Nephron (organoid): ENCODE results near the gene TJP3.

Source experiments
- H3K27ac Mint-ChIP-seq, 3 experiments: 2 replicates each; pipeline ENCODE4 v1.8.0; 2020; ENCODE audit warnings: mixed read lengths in 3 of 3, mild to moderate bottlenecking in 2 of 3, moderate library complexity in 1 of 3
- H3K27me3 Mint-ChIP-seq: 2 replicates; pipeline ENCODE4 v1.8.0; 2021; ENCODE audit warnings: low read depth, mild to moderate bottlenecking, moderate library complexity, mixed read lengths
- H3K36me3 Mint-ChIP-seq: 2 replicates; pipeline ENCODE4 v1.8.0; 2020; ENCODE audit warnings: low read depth, mixed read lengths
- H3K4me1 Mint-ChIP-seq: 2 replicates; pipeline ENCODE4 v1.8.0; 2020; ENCODE audit warnings: mixed read lengths
- H3K4me3 Mint-ChIP-seq, 3 experiments: 2 replicates each; pipeline ENCODE4 v1.8.0; 2020; ENCODE audit warnings: mild to moderate bottlenecking in 3 of 3, mixed read lengths in 3 of 3, moderate library complexity in 2 of 3
- H3K9me3 Mint-ChIP-seq: 2 replicates; pipeline ENCODE4 v1.8.0; 2020; ENCODE audit warnings: mixed read lengths
- CTCF ChIP-seq, 3 experiments: fragments of 200-600 bp; sonication (generic); IDR thresholded peaks; one replicate each; pipeline ENCODE4 v1.5.0; 2021; ENCODE audit warnings: antibody characterized with exemption in 3 of 3; ENCODE audit not compliant: unreplicated experiment in 3 of 3

The TJP3 gene

GRCh38 chr19:3708207-3708931, at the start of gene TJP3:
Gene TJP3 (plus strand): TSS chr19:3708384. CDS start chr19:3728433, 20,049 bp downstream.
- H3K4me3 Mint-ChIP-seq, result peak within 1 kb of the TSS in 1 of 3 experiments; percentile 40
- no peaks in the 10 kb centered on the region for H3K9me3 Mint-ChIP-seq
- TF ChIP-seq CTCF (IDR thresholded peaks at IDR 0.05; ENCODE audit: unreplicated experiment in 3 of 3), result no peak
- peaks cover 24% of the 10 kb centered on the region for H3K27me3 Mint-ChIP-seq
- no peak within 1 kb of the TSS for H3K27ac Mint-ChIP-seq
- no peaks in the 10 kb centered on the region for H3K36me3 Mint-ChIP-seq
- H3K4me1 Mint-ChIP-seq, result peaks cover 6% of the 10 kb centered on the region

GRCh38 chr19:3658870-3659745, 49.1 kb upstream of the TJP3 start:
- no peak overlapping the region for H3K4me3 Mint-ChIP-seq

GRCh38 chr19:3659746-3660112, 48.5 kb upstream of the TJP3 start:
- no peaks in the 10 kb centered on the region for H3K9me3 Mint-ChIP-seq
- peaks cover 4% of the 10 kb centered on the region for H3K4me1 Mint-ChIP-seq
- TF ChIP-seq CTCF (IDR thresholded peaks at IDR 0.05; ENCODE audit: unreplicated experiment in 3 of 3), result no peak
- no peaks in the 10 kb centered on the region for H3K27me3 Mint-ChIP-seq
- no peak overlapping the region for H3K4me3 Mint-ChIP-seq
- peaks cover 37% of the 10 kb centered on the region for H3K36me3 Mint-ChIP-seq
- H3K27ac Mint-ChIP-seq, result no peak overlapping the region

More at GRCh38 chr19:3658870-3659745, 49.1 kb upstream of the TJP3 start:
- Mint-ChIP-seq H3K36me3 (peaks cover 37% of the 10 kb centered on the region), H3K27me3 (no peaks in the 10 kb centered on the region), H3K4me1 (peaks cover 4% of the 10 kb centered on the region), H3K9me3 (no peaks in the 10 kb centered on the region), H3K27ac (no peak overlapping the region)
- no peak for TF ChIP-seq CTCF (IDR thresholded peaks at IDR 0.05; ENCODE audit: unreplicated experiment in 3 of 3)

GRCh38 chr19:3660493-3661219, 47.5 kb upstream of the TJP3 start:
- Mint-ChIP-seq H3K36me3 (peaks cover 37% of the 10 kb centered on the region), H3K9me3 (no peaks in the 10 kb centered on the region), H3K27ac (no peak overlapping the region), H3K27me3 (no peaks in the 10 kb centered on the region), H3K4me3 (no peak overlapping the region), H3K4me1 (peaks cover 4% of the 10 kb centered on the region)
- no peak for TF ChIP-seq CTCF (IDR thresholded peaks at IDR 0.05; ENCODE audit: unreplicated experiment in 3 of 3)

GRCh38 chr19:3661284-3662238, 46.6 kb upstream of the TJP3 start:
- TF ChIP-seq CTCF (IDR thresholded peaks at IDR 0.05; ENCODE audit: unreplicated experiment in 3 of 3), result no peak
- no peak overlapping the region for H3K4me3 Mint-ChIP-seq
- peaks cover 33% of the 10 kb centered on the region for H3K36me3 Mint-ChIP-seq
- H3K27ac Mint-ChIP-seq, result no peak overlapping the region
- peaks cover 11% of the 10 kb centered on the region for H3K4me1 Mint-ChIP-seq
- H3K27me3 Mint-ChIP-seq, result no peaks in the 10 kb centered on the region
- H3K9me3 Mint-ChIP-seq, result no peaks in the 10 kb centered on the region
